ENCODE measurements around the gene PYY. TPM values are rescaled to one million over a fixed set of nuclear protein-coding genes. Genes with fewer than 3 reads are reported as not detected.

The PYY gene
- total RNA-seq, 2 experiments from 2014 or later, result not detected

GRCh38 chr17:43952351-43952723 is 1.4 kb downstream of the PYY start:
- BruUV-seq (replicated peaks), result no TSS peak
- ChIA-PET CTCF (ENCODE audit: unreplicated experiment) (no interaction called here), POLR2A (no interaction called here)
- intact Hi-C loops (cut with micrococcal nuclease; ENCODE audit: unreplicated experiment), result no loop called here
- no peaks in the 10 kb centered on the region for H3K79me2 ChIP-seq (ENCODE audit: insufficient read depth, low read depth, low read length)
- H2AFZ ChIP-seq (ENCODE audit: low read length), result no peak overlapping the region
- H3K27ac ChIP-seq (ENCODE audit: low read depth, low read length, poor library complexity, severe bottlenecking), result no peak overlapping the region
- TF ChIP-seq EZH2phosphoT487 (IDR thresholded peaks at IDR 0.05; ENCODE audit: borderline replicate concordance, low read depth, low read length), result no peak
- TF ChIP-seq, protein P1, sequence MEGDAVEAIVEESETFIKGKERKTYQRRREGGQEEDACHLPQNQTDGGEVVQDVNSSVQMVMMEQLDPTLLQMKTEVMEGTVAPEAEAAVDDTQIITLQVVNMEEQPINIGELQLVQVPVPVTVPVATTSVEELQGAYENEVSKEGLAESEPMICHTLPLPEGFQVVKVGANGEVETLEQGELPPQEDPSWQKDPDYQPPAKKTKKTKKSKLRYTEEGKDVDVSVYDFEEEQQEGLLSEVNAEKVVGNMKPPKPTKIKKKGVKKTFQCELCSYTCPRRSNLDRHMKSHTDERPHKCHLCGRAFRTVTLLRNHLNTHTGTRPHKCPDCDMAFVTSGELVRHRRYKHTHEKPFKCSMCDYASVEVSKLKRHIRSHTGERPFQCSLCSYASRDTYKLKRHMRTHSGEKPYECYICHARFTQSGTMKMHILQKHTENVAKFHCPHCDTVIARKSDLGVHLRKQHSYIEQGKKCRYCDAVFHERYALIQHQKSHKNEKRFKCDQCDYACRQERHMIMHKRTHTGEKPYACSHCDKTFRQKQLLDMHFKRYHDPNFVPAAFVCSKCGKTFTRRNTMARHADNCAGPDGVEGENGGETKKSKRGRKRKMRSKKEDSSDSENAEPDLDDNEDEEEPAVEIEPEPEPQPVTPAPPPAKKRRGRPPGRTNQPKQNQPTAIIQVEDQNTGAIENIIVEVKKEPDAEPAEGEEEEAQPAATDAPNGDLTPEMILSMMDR (conservative IDR thresholded peaks at IDR 0.05; ENCODE audit: low read length), result no peak
- no peak overlapping the region for H3K4me3 ChIP-seq (ENCODE audit: low read depth, low read length, poor library complexity, severe bottlenecking)
- H3K4me1 ChIP-seq (ENCODE audit: insufficient read depth, low read length, poor library complexity, severe bottlenecking), result no peaks in the 10 kb centered on the region
- no peaks in the 10 kb centered on the region for H4K20me1 ChIP-seq (ENCODE audit: insufficient read depth, low read length)
- H3K9me2 ChIP-seq (ENCODE audit: insufficient read depth, low read length), result no peaks in the 10 kb centered on the region
- no peaks in the 10 kb centered on the region for H3K9me3 ChIP-seq (ENCODE audit: low read length)
- H3K36me3 ChIP-seq (ENCODE audit: insufficient read depth, low read length), result no peaks in the 10 kb centered on the region
- no peak overlapping the region for H3K4me2 ChIP-seq (ENCODE audit: low read length)
- no peak for DNase-seq (ENCODE audit: low spot score)

- intact Hi-C loops (cut with micrococcal nuclease; ENCODE audit: unreplicated experiment), result no loop called here
- POLR2A ChIA-PET, result no interaction called here
- BruUV-seq (replicated peaks), result no TSS peak
Measured at GRCh38 chr17:43951750-43952149, 2.0 kb downstream of the PYY start.

GRCh38 chr17:43950554-43950953 is 3.2 kb downstream of the PYY start:
- intact Hi-C loops (cut with micrococcal nuclease; ENCODE audit: unreplicated experiment), result no loop called here
- POLR2A ChIA-PET, result no interaction called here
- Histone ChIP-seq H3K4me3 (ENCODE audit: low read depth, low read length, poor library complexity, severe bottlenecking) (no peak overlapping the region), H3K4me1 (ENCODE audit: insufficient read depth, low read length, poor library complexity, severe bottlenecking) (no peaks in the 10 kb centered on the region), H2AFZ (ENCODE audit: low read length) (no peak overlapping the region), H3K36me3 (ENCODE audit: insufficient read depth, low read length) (no peaks in the 10 kb centered on the region), H3K9me3 (ENCODE audit: low read length) (no peaks in the 10 kb centered on the region), H3K79me2 (ENCODE audit: insufficient read depth, low read depth, low read length) (no peaks in the 10 kb centered on the region), H3K27ac (ENCODE audit: low read depth, low read length, poor library complexity, severe bottlenecking) (no peak overlapping the region), H3K9me2 (ENCODE audit: insufficient read depth, low read length) (no peaks in the 10 kb centered on the region), H4K20me1 (ENCODE audit: insufficient read depth, low read length) (no peaks in the 10 kb centered on the region), H3K4me2 (ENCODE audit: low read length) (no peak overlapping the region)
- no peak for DNase-seq (ENCODE audit: low spot score)
- CTCF ChIA-PET (ENCODE audit: unreplicated experiment), result interaction anchor here (0.6 kb wide), 1 partner anchor 658 kb away, joined by 4 read pairs; no protein-coding TSS in a partner anchor
- no peak for TF ChIP-seq EZH2phosphoT487 (IDR thresholded peaks at IDR 0.05; ENCODE audit: borderline replicate concordance, low read depth, low read length)
- TF ChIP-seq, protein P1 (conservative IDR thresholded peaks at IDR 0.05; ENCODE audit: low read length), result no peak
- no TSS peak for BruUV-seq (replicated peaks)

More at GRCh38 chr17:43951750-43952149, 2.0 kb downstream of the PYY start:
- no peaks in the 10 kb centered on the region for H3K79me2 ChIP-seq (ENCODE audit: insufficient read depth, low read depth, low read length)
- H4K20me1 ChIP-seq (ENCODE audit: insufficient read depth, low read length), result no peaks in the 10 kb centered on the region
- H3K4me3 ChIP-seq (ENCODE audit: low read depth, low read length, poor library complexity, severe bottlenecking), result no peak overlapping the region
- TF ChIP-seq, protein P1 (conservative IDR thresholded peaks at IDR 0.05; ENCODE audit: low read length), result no peak
- TF ChIP-seq EZH2phosphoT487 (IDR thresholded peaks at IDR 0.05; ENCODE audit: borderline replicate concordance, low read depth, low read length), result no peak
- CTCF ChIA-PET (ENCODE audit: unreplicated experiment), result no interaction called here
- H3K27ac ChIP-seq (ENCODE audit: low read depth, low read length, poor library complexity, severe bottlenecking), result no peak overlapping the region
- no peak overlapping the region for H2AFZ ChIP-seq (ENCODE audit: low read length)
- no peaks in the 10 kb centered on the region for H3K36me3 ChIP-seq (ENCODE audit: insufficient read depth, low read length)
- no peaks in the 10 kb centered on the region for H3K9me2 ChIP-seq (ENCODE audit: insufficient read depth, low read length)
- H3K9me3 ChIP-seq (ENCODE audit: low read length), result no peaks in the 10 kb centered on the region
- H3K4me2 ChIP-seq (ENCODE audit: low read length), result no peak overlapping the region
- H3K4me1 ChIP-seq (ENCODE audit: insufficient read depth, low read length, poor library complexity, severe bottlenecking), result no peaks in the 10 kb centered on the region
- no peak for DNase-seq (ENCODE audit: low spot score)
